IMR-90 (cell line): Measurements from ENCODE around the gene BST1. TPM values are rescaled to one million over a fixed set of nuclear protein-coding genes. Genes with fewer than 3 reads are reported as not detected.

Experiments
- ATAC-seq: fragments of 200-7000 bp; cut with Tn5 transposase; 2 replicates; pipeline ENCODE4 v1.9.1; 2020; ENCODE audit warnings: low read depth, mild to moderate bottlenecking, moderate library complexity
- BruUV-seq: library from RNA; stranded (reverse); fragments of 400-500 nt; replicated peaks from 2 replicates; lab custom pipeline; 2021; lab: Mats Ljungman, UMichigan
- CTCF ChIA-PET: fragments of 300-600 bp; formaldehyde crosslinking; extraction: SDS; loops from one replicate; lab custom pipeline; 2021; ENCODE audit warnings: antibody characterized with exemption; lab: Yijun Ruan, JAX
- POLR2A ChIA-PET: fragments of 300-600 bp; sonication (Branson Sonifier 250); formaldehyde crosslinking; loops from one replicate; lab custom pipeline; 2022; ENCODE audit warnings: antibody characterized with exemption; ENCODE audit not compliant: unreplicated experiment; lab: Charles Lee
- DNase-seq: peaks from one replicate; pipeline ENCODE4 v3.0.0; 2013
- H2AFZ ChIP-seq: replicated peaks from 2 replicates; pipeline ENCODE3; 2013; ENCODE audit warnings: low read length, mild to moderate bottlenecking; ENCODE audit not compliant: poor library complexity
- H2AK5ac ChIP-seq: 2 replicates; pipeline ENCODE4 v1.6.1; 2013; ENCODE audit warnings: low read depth, low read length, inconsistent platforms
- H2AK9ac ChIP-seq: replicated peaks from 2 replicates; pipeline ENCODE3; 2013; ENCODE audit warnings: mild to moderate bottlenecking, low read depth, low read length, moderate library complexity; ENCODE audit not compliant: poor library complexity
- H2BK120ac ChIP-seq: 2 replicates; pipeline ENCODE4 v1.6.1; 2013; ENCODE audit warnings: low read depth, low read length, inconsistent platforms
- H2BK15ac ChIP-seq: 3 replicates; pipeline ENCODE4 v1.6.1; 2013; ENCODE audit warnings: low read depth, low read length, inconsistent platforms
- H2BK20ac ChIP-seq: 2 replicates; pipeline ENCODE4 v1.6.1; 2013; ENCODE audit warnings: low read depth, mild to moderate bottlenecking, inconsistent platforms, low read length, moderate library complexity
- H2BK5ac ChIP-seq: 2 replicates; pipeline ENCODE4 v1.6.1; 2013; ENCODE audit warnings: mild to moderate bottlenecking, low read depth, low read length, inconsistent platforms; ENCODE audit not compliant: poor library complexity, severe bottlenecking
- H3K14ac ChIP-seq: replicated peaks from 2 replicates; pipeline ENCODE4 v1.6.1; 2013; ENCODE audit warnings: low read depth, low read length, inconsistent platforms
- H3K18ac ChIP-seq: 2 replicates; pipeline ENCODE4 v1.6.1; 2013; ENCODE audit warnings: low read depth, low read length, control low read depth
- H3K23ac ChIP-seq: 2 replicates; pipeline ENCODE4 v1.6.1; 2013; ENCODE audit warnings: low read depth, low read length, inconsistent platforms
- H3K27ac ChIP-seq: 2 replicates; pipeline ENCODE4 v1.5.1; 2013; ENCODE audit warnings: mild to moderate bottlenecking, control low read depth, low read length; ENCODE audit not compliant: insufficient read depth
- H3K27me3 ChIP-seq: 2 replicates; pipeline ENCODE4 v1.6.1; 2013; ENCODE audit warnings: low read length; ENCODE audit not compliant: control insufficient read depth, insufficient read depth
- H3K36me3 ChIP-seq: 2 replicates; pipeline ENCODE4 v1.6.1; 2013; ENCODE audit warnings: low read length, mixed read lengths; ENCODE audit not compliant: control insufficient read depth, insufficient read depth
- H3K4ac ChIP-seq: 2 replicates; pipeline ENCODE4 v1.6.1; 2013; ENCODE audit warnings: low read depth, low read length, inconsistent platforms
- H3K4me1 ChIP-seq: 2 replicates; pipeline ENCODE4 v1.6.1; 2013; ENCODE audit warnings: low read length, mixed read lengths; ENCODE audit not compliant: control insufficient read depth, insufficient read depth
- H3K4me2 ChIP-seq: 2 replicates; pipeline ENCODE4 v1.6.1; 2013; ENCODE audit warnings: low read depth, mild to moderate bottlenecking, control low read depth, low read length, moderate library complexity
- H3K4me3 ChIP-seq: 2 replicates; pipeline ENCODE4 v1.5.1; 2013; ENCODE audit warnings: low read depth, mild to moderate bottlenecking, control low read depth, low read length, moderate library complexity; ENCODE audit not compliant: insufficient read depth
- H3K56ac ChIP-seq: 2 replicates; pipeline ENCODE4 v1.6.1; 2013; ENCODE audit warnings: low read length, inconsistent platforms; ENCODE audit not compliant: insufficient read depth; ENCODE audit errors: extremely low read depth
- H3K79me1 ChIP-seq, 2 experiments: 2 replicates each; pipeline ENCODE4 v1.6.1; 2013; ENCODE audit warnings: low read length in 2 of 2, inconsistent platforms in 1 of 2, low read depth in 1 of 2
- H3K9ac ChIP-seq: 2 replicates; pipeline ENCODE4 v1.6.1; 2013; ENCODE audit warnings: low read depth, low read length, control low read depth
- H3K9me1 ChIP-seq: 2 replicates; pipeline ENCODE4 v1.6.1; 2013; ENCODE audit warnings: low read length, inconsistent platforms; ENCODE audit not compliant: insufficient read depth
- H3K9me3 ChIP-seq: 2 replicates; pipeline ENCODE4 v1.6.1; 2013; ENCODE audit warnings: low read length; ENCODE audit not compliant: control insufficient read depth, insufficient read depth
- H4K20me1 ChIP-seq: 2 replicates; pipeline ENCODE4 v1.6.1; 2013; ENCODE audit warnings: low read length, inconsistent platforms; ENCODE audit not compliant: insufficient read depth
- H4K5ac ChIP-seq: 2 replicates; pipeline ENCODE4 v1.6.1; 2013; ENCODE audit warnings: mild to moderate bottlenecking, low read depth, low read length, control low read depth
- H4K8ac ChIP-seq, 2 experiments: 2 replicates each; pipeline ENCODE4 v1.6.1; 2013; ENCODE audit warnings: low read depth in 2 of 2, low read length in 2 of 2, control low read depth in 1 of 2, inconsistent platforms in 1 of 2
- H4K91ac ChIP-seq: 2 replicates; pipeline ENCODE4 v1.6.1; 2013; ENCODE audit warnings: low read depth, low read length, inconsistent platforms; ENCODE audit not compliant: insufficient read depth
- BHLHE40 ChIP-seq: fragments of 150-350 bp; IDR thresholded peaks from 2 replicates; pipeline ENCODE4 v1.6.1; 2016; ENCODE audit warnings: mild to moderate bottlenecking, low read depth, low read length
- CEBPB ChIP-seq: IDR thresholded peaks from 2 replicates; pipeline ENCODE4 v1.6.1; 2012; ENCODE audit warnings: low read depth, low read length, improper control_type of control experiment
- POLR2A ChIP-seq: IDR thresholded peaks from 2 replicates; pipeline ENCODE4 v1.6.1; 2012; ENCODE audit warnings: mild to moderate bottlenecking, low read depth, low read length
- RAD21 ChIP-seq: IDR thresholded peaks from 2 replicates; pipeline ENCODE4 v1.6.1; 2012; ENCODE audit warnings: low read length, improper control_type of control experiment
- RCOR1 ChIP-seq: IDR thresholded peaks from 2 replicates; pipeline ENCODE4 v1.6.1; 2012; ENCODE audit warnings: mild to moderate bottlenecking, low read length, improper control_type of control experiment; ENCODE audit not compliant: insufficient replicate concordance
- WGBS, 2 experiments: methylation state at CpG; one replicate each; pipeline versions ENCODE4 v1.1.5 to v1.1.7; 2013; ENCODE audit warnings: missing lambda C conversion rate in 2 of 2; ENCODE audit not compliant: insufficient read length in 1 of 2; ENCODE audit errors: extremely low coverage in 2 of 2; 5-methylcytosine and 5-hydroxymethylcytosine counted together
- dilution Hi-C: fragments of 300-500 bp; cut with HindIII; formaldehyde crosslinking; loops from one replicate; pipeline ENCODE4 v1.14.3; 2018; ENCODE audit warnings: low sequenced_read_pairs; ENCODE audit not compliant: unreplicated experiment
- in situ Hi-C: fragments of 300-500 bp; cut with MboI; formaldehyde crosslinking; loops from 3 replicates; pipeline ENCODE4 v1.14.3; 2019; ENCODE audit warnings: low sequenced_read_pairs, inconsistent platforms, mixed read lengths
- intact Hi-C: fragments of 100-400 bp; cut with micrococcal nuclease; formaldehyde crosslinking; loops from 2 replicates; pipeline ENCODE4 v1.10.0; 2022
- polyA plus RNA-seq, 3 experiments: library from polyadenylated mRNA; depleted of rRNA; stranded (reverse); fragments of >200 nt; gene quantifications; 2 replicates each; pipeline ENCODE4 v1.2.3, GENCODE V29; 2012; ENCODE audit warnings: low replicate concordance in 1 of 3
- total RNA-seq: library from RNA; depleted of rRNA; stranded (reverse); fragments of >200 nt; gene quantifications from 2 replicates; pipeline ENCODE4 v1.2.3, GENCODE V29; 2012

Gene BST1
- total and polyA plus RNA-seq, 2 of the 4 experiments (the other 2 are of a cell fraction): 6.6 to 11.1 TPM

- in situ Hi-C loops (no loop called here), dilution Hi-C loops (no loop called here), intact Hi-C loops (no loop called here)
- Histone ChIP-seq H3K79me1 (no peaks in the 10 kb centered on the region), H3K4me2 (no peak overlapping the region), H2BK15ac (no peak overlapping the region), H2BK20ac (no peak overlapping the region), H4K20me1 (no peaks in the 10 kb centered on the region), H3K27me3 (peaks cover 40% of the 10 kb centered on the region), H2BK120ac (no peak overlapping the region), H3K4me3 (no peak overlapping the region), H3K36me3 (no peaks in the 10 kb centered on the region), H3K27ac (no peak overlapping the region), H3K56ac (no peak overlapping the region), H2AFZ (peak overlapping the region; percentile 9), H3K4me1 (no peaks in the 10 kb centered on the region), H2AK5ac (no peak overlapping the region), H3K9me1 (no peaks in the 10 kb centered on the region), H3K18ac (no peak overlapping the region), H4K8ac (no peak overlapping the region), H4K5ac (no peak overlapping the region), H3K9me3 (no peaks in the 10 kb centered on the region), H3K14ac (no peak overlapping the region), H3K9ac (no peak overlapping the region), H3K4ac (no peak overlapping the region), H4K91ac (no peak overlapping the region), H2BK5ac (no peak overlapping the region), H2AK9ac (no peak overlapping the region), H3K23ac (no peak overlapping the region)
- ChIA-PET POLR2A (interaction anchor here (0.7 kb wide), 1 partner anchor 266 kb away, joined by 6 read pairs; no protein-coding TSS in a partner anchor), CTCF (interaction anchor here (0.6 kb wide), 1 partner anchor 14 kb away, joined by 3 read pairs; no protein-coding TSS in a partner anchor)
- TF ChIP-seq CEBPB: no peak
- no peak for TF ChIP-seq POLR2A
- no peak for TF ChIP-seq RAD21
- no peak for TF ChIP-seq RCOR1
- TF ChIP-seq BHLHE40: no peak
- no TSS peak for BruUV-seq
- DNase-seq: no peak
- no CpG with 5 or more reads among the region's 2 CpGs for WGBS, 2 experiments
- no peak for ATAC-seq
Measured at GRCh38 chr4:15769202-15769601, 66.3 kb downstream of the BST1 start.
